Measurements from ENCODE around the gene AK2. TPM values are rescaled to one million over a fixed set of nuclear protein-coding genes. Genes with fewer than 3 reads are reported as not detected.
A peak's percentile ranks its signal among the peaks of the same experiment; 100 is the strongest.

Gene AK2
- total and polyA plus RNA-seq, 4 donors = 34.2 to 181 (median 115) TPM

DNA sequence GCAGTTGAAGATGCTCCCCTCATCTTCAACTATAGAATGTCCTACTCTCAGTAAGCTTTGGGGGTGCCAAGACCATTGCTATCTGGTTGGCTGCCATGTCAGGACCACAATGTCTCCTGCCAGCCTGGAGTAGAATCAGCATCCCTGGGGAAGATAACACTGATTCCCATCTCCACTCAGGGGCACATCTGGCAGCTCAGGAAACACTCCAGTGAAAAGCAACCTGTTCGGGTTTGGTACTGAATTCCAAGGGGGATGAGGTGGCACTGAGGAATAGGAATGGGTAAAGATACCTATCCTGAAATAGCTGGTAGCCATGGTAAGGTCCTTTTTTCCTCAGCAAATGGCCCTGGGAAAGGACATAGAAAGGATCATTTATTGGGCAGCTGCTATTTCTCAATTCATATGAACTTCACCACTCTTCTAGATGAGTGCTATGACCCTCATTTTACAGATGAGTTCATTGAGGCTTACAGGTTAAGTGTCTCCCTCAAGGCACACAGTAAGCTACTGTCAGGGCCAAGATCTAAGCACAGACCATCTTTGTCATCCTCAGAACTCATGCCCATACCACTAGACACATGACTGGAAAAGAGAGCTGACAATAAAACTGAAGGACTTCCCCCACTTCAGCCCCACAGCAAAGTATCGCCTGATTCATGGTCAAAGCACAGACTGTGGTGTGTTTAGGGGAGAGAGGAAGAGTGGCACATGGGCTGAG is 31.4 kb downstream of the AK2 start:
- Histone ChIP-seq H3K4me1 (ENCODE audit: control insufficient read depth in 4 of 4, insufficient read depth in 4 of 4, low read length in 3 of 4) (peaks cover 10 to 43% (median 24%) of the 10 kb centered on the region in 4 donors), H3K36me3 (ENCODE audit: control insufficient read depth in 4 of 4, insufficient read depth in 3 of 4, low read depth in 1 of 4, low read length in 3 of 4) (peaks cover 3 to 12% (median 8%) of the 10 kb centered on the region in 4 donors)

DNA sequence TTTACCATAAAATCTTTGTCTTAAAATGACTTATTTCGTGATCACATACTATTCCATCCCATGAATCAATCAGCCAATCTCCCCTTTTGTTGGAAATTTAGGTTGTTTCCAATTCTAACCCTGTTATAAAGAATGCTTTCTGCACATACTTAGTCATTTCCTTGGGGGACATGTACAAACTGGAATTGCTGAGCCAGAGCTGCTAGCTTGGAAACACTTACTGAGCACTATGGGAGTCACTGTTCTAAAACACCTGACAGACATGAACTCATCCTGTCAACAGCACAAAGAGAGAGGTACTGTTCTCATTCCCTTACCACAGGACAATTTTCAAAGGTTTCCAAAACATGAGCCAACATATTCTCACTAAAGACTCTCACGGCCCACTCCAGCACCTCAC is 32.1 kb downstream of the AK2 start:
- no peak overlapping the region for H3K27ac ChIP-seq (ENCODE audit: low read depth in 1 of 2, low read length in 2 of 2)
- 95% methylated on average over 2 of the region's 2 CpGs for WGBS
- peaks cover 10 to 42% (median 24%) of the 10 kb centered on the region in 4 donors for H3K4me1 ChIP-seq (ENCODE audit: control insufficient read depth in 4 of 4, insufficient read depth in 4 of 4, low read length in 3 of 4)

More for the DNA sequence above, 31.4 kb downstream of the AK2 start:
- no peak for DNase-seq (ENCODE audit: low spot score)
- H3K4me3 ChIP-seq (ENCODE audit: low read depth in 1 of 3, low read length in 3 of 3) = no peak overlapping the region
- no peaks in the 10 kb centered on the region for H3K27me3 ChIP-seq (ENCODE audit: control insufficient read depth in 4 of 4, insufficient read depth in 4 of 4, low read length in 3 of 4)
- no peak for TF ChIP-seq FOXA2 (IDR thresholded peaks at IDR 0.05)
- no peak for TF ChIP-seq RAD21 (IDR thresholded peaks at IDR 0.05)
- TF ChIP-seq RXRA (IDR thresholded peaks at IDR 0.05) = no peak
- no peak for TF ChIP-seq YY1 (IDR thresholded peaks at IDR 0.05)
- TF ChIP-seq TAF1 (conservative IDR thresholded peaks at IDR 0.05) = no peak
- no peak for TF ChIP-seq FOXA1 (IDR thresholded peaks at IDR 0.05)
- TF ChIP-seq JUND (IDR thresholded peaks at IDR 0.05) = no peak
- TF ChIP-seq GABPA (IDR thresholded peaks at IDR 0.05 in 1 of 2, conservative IDR thresholded peaks at IDR 0.05 in 1 of 2) = no peak
- TF ChIP-seq, protein P1, sequence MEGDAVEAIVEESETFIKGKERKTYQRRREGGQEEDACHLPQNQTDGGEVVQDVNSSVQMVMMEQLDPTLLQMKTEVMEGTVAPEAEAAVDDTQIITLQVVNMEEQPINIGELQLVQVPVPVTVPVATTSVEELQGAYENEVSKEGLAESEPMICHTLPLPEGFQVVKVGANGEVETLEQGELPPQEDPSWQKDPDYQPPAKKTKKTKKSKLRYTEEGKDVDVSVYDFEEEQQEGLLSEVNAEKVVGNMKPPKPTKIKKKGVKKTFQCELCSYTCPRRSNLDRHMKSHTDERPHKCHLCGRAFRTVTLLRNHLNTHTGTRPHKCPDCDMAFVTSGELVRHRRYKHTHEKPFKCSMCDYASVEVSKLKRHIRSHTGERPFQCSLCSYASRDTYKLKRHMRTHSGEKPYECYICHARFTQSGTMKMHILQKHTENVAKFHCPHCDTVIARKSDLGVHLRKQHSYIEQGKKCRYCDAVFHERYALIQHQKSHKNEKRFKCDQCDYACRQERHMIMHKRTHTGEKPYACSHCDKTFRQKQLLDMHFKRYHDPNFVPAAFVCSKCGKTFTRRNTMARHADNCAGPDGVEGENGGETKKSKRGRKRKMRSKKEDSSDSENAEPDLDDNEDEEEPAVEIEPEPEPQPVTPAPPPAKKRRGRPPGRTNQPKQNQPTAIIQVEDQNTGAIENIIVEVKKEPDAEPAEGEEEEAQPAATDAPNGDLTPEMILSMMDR (IDR thresholded peaks at IDR 0.05; ENCODE audit: low read depth, low read length, missing input control) = no peak
- 86% methylated on average over 2 of the region's 2 CpGs for whole genome bisulfite sequencing
- no peak overlapping the region for H3K9ac ChIP-seq (ENCODE audit: low read depth in 1 of 2, low read length in 2 of 2)
- peak overlapping the region in 1 of 2 donors; percentile 26 for H3K27ac ChIP-seq (ENCODE audit: low read depth in 1 of 2, low read length in 2 of 2)
- no peaks in the 10 kb centered on the region for H3K9me3 ChIP-seq (ENCODE audit: control insufficient read depth in 4 of 4, low read length in 3 of 4)

More for the DNA sequence above, 32.1 kb downstream of the AK2 start:
- TF ChIP-seq YY1 (IDR thresholded peaks at IDR 0.05) = no peak
- TF ChIP-seq TAF1 (conservative IDR thresholded peaks at IDR 0.05) = no peak
- TF ChIP-seq NR2F2 (IDR thresholded peaks at IDR 0.05) = no peak
- TF ChIP-seq SP1 (IDR thresholded peaks at IDR 0.05) = no peak
- TF ChIP-seq, protein P2, sequence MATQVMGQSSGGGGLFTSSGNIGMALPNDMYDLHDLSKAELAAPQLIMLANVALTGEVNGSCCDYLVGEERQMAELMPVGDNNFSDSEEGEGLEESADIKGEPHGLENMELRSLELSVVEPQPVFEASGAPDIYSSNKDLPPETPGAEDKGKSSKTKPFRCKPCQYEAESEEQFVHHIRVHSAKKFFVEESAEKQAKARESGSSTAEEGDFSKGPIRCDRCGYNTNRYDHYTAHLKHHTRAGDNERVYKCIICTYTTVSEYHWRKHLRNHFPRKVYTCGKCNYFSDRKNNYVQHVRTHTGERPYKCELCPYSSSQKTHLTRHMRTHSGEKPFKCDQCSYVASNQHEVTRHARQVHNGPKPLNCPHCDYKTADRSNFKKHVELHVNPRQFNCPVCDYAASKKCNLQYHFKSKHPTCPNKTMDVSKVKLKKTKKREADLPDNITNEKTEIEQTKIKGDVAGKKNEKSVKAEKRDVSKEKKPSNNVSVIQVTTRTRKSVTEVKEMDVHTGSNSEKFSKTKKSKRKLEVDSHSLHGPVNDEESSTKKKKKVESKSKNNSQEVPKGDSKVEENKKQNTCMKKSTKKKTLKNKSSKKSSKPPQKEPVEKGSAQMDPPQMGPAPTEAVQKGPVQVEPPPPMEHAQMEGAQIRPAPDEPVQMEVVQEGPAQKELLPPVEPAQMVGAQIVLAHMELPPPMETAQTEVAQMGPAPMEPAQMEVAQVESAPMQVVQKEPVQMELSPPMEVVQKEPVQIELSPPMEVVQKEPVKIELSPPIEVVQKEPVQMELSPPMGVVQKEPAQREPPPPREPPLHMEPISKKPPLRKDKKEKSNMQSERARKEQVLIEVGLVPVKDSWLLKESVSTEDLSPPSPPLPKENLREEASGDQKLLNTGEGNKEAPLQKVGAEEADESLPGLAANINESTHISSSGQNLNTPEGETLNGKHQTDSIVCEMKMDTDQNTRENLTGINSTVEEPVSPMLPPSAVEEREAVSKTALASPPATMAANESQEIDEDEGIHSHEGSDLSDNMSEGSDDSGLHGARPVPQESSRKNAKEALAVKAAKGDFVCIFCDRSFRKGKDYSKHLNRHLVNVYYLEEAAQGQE (IDR thresholded peaks at IDR 0.05) = no peak
- TF ChIP-seq GABPA (IDR thresholded peaks at IDR 0.05 in 1 of 2, conservative IDR thresholded peaks at IDR 0.05 in 1 of 2) = no peak
- no peak for TF ChIP-seq HNF4G (IDR thresholded peaks at IDR 0.05)
- TF ChIP-seq, protein P1 (IDR thresholded peaks at IDR 0.05; ENCODE audit: low read depth, low read length, missing input control) = no peak
- no peak for DNase-seq (ENCODE audit: low spot score)
- Histone ChIP-seq H3K9ac (ENCODE audit: low read depth in 1 of 2, low read length in 2 of 2) (no peak overlapping the region), H3K27me3 (ENCODE audit: control insufficient read depth in 4 of 4, insufficient read depth in 4 of 4, low read length in 3 of 4) (no peaks in the 10 kb centered on the region), H3K36me3 (ENCODE audit: control insufficient read depth in 4 of 4, insufficient read depth in 3 of 4, low read depth in 1 of 4, low read length in 3 of 4) (peaks cover 3 to 12% (median 8%) of the 10 kb centered on the region in 4 donors), H3K9me3 (ENCODE audit: control insufficient read depth in 4 of 4, low read length in 3 of 4) (no peaks in the 10 kb centered on the region), H3K4me3 (ENCODE audit: low read depth in 1 of 3, low read length in 3 of 3) (no peak overlapping the region)
